Esophagus muscularis mucosa (tissue), 4 donors: Measurements from ENCODE around the gene RAPH1. TPM values are rescaled to one million over a fixed set of nuclear protein-coding genes. Genes with fewer than 3 reads are reported as not detected.
A peak's percentile ranks its signal among the peaks of the same experiment; 100 is the strongest.

ENCODE experiments used
- DNase-seq: peaks from one replicate; pipeline ENCODE4 v3.0.0-alpha.2; 2017; ENCODE audit errors: extremely low spot score
- H3K27ac ChIP-seq, 4 donors: fragments of 200-600 bp; sonication (generic); replicated peaks in 1 of 4; 1 replicate in 3 of 4; 2 replicates in 1 of 4; pipeline ENCODE4 v1.5.1; 2016 to 2019; ENCODE audit warnings: mild to moderate bottlenecking in 1 of 4
- H3K27me3 ChIP-seq, 4 donors: fragments of 200-600 bp; sonication (generic); one replicate each; pipeline versions ENCODE4 v1.5.1 to v1.6.0; 2016 to 2019
- H3K36me3 ChIP-seq, 4 donors: fragments of 200-600 bp; sonication (generic); one replicate each; pipeline ENCODE4 v1.5.1; 2016 to 2019
- H3K4me1 ChIP-seq, 4 donors: fragments of 200-600 bp; sonication (generic); one replicate each; pipeline ENCODE4 v1.5.1; 2016 to 2019
- H3K4me3 ChIP-seq, 4 donors: fragments of 200-600 bp; sonication (generic); 1 replicate in 2 of 4; 2 replicates in 2 of 4; pipeline ENCODE4 v1.5.1; 2016 to 2019; ENCODE audit warnings: mild to moderate bottlenecking in 4 of 4, moderate library complexity in 1 of 4
- H3K9me3 ChIP-seq, 4 donors: fragments of 200-600 bp; sonication (generic); 1 replicate in 3 of 4; 2 replicates in 1 of 4; pipeline ENCODE4 v1.5.1; 2016 to 2019
- EP300 ChIP-seq: sonication (generic); formaldehyde crosslinking; IDR thresholded peaks from one replicate; pipeline ENCODE4 v1.6.1; 2017; ENCODE audit warnings: antibody characterized with exemption
- POLR2A ChIP-seq: fragments of 450-650 bp; IDR thresholded peaks from one replicate; pipeline ENCODE4 v1.6.1; 2017; ENCODE audit warnings: antibody characterized with exemption, moderate library complexity, mild to moderate bottlenecking, low read depth
- POLR2AphosphoS5 ChIP-seq, 2 donors: sonication (generic); formaldehyde crosslinking; IDR thresholded peaks; one replicate each; pipeline ENCODE4 v1.6.1; 2017; ENCODE audit warnings: antibody characterized with exemption in 2 of 2
- WGBS: methylation state at CpG from one replicate; pipeline ENCODE4 v1.1.5; 2018; 5-methylcytosine and 5-hydroxymethylcytosine counted together
- intact Hi-C: fragments of 100-400 bp; cut with DNase I; formaldehyde crosslinking; loops from one replicate; pipeline ENCODE4 v1.15.1; 2023
- total RNA-seq, 4 donors: library from RNA; depleted of rRNA; stranded (reverse); fragments of >200 nt; gene quantifications; one replicate each; pipeline versions ENCODE4 v1.1.0 to v1.2.1, GENCODE V29; 2016
- TF ChIP-seq, protein P1 (sequence below), 3 experiments: fragments of 200-600 bp in 2 of 3; fragments of 450-650 bp in 1 of 3; sonication (generic) in 2 of 3; IDR thresholded peaks; one replicate each; pipeline ENCODE4 v1.5.1; 2017 to 2019; ENCODE audit warnings: antibody characterized with exemption in 3 of 3, mild to moderate bottlenecking in 2 of 3, moderate library complexity in 1 of 3

Gene RAPH1
- total RNA-seq, 4 donors from 2014 or later: 15.4 to 20.4 (median 18.2) TPM

DNA sequence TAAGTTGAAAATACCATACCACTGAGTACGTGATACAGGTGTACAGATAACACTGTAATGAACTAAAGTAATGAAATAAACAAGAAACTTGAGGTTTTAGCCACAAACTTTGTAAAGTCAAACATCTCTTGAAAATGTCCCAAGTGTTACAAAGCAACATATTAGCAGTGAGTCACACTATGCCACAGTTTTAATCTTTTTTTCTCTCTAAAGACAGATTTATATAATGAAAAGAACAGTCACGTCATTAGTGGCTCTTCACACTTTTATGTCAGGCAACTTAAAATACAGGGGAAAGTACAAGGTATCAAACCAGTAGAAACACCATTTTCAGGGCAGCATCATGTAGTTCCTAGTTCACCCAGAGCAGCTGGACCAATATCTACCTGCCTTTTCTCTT lies 42.1 kb downstream of the RAPH1 start:
- peaks cover 0 to 3% (median under 1%) of the 10 kb centered on the region in 4 donors for H3K4me1 ChIP-seq
- intact Hi-C loops: no loop called here
- WGBS: 93% methylated on average over 2 of the region's 2 CpGs
- H3K27ac ChIP-seq: no peak overlapping the region
- H3K27me3 ChIP-seq: no peaks in the 10 kb centered on the region
- H3K36me3 ChIP-seq: peaks cover 7 to 35% (median 18%) of the 10 kb centered on the region in 4 donors
- TF ChIP-seq POLR2AphosphoS5 (IDR thresholded peaks at IDR 0.05): no peak
- no peaks in the 10 kb centered on the region for H3K9me3 ChIP-seq
- H3K4me3 ChIP-seq: no peak overlapping the region
- DNase-seq: no peak

DNA sequence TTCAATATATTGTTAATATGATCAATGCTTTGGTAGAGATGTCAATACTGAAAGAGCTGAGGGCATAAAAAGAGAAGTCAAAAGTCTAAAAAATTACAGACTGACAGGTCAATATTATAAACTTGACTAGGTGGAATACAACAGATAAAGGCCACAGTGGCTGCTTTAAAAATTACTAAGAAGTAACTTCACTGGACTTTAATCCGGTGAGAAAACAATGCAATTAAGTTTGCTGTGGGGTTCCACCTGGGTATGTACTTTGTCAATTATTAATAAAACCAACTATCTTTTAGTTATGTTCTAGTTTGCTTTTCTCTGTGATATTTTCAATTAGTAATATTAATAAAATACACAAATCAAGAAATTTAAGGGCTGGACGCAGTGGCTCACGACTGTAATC lies 44.7 kb downstream of the RAPH1 start:
- 97% methylated on average over 3 of the region's 3 CpGs for WGBS
- DNase-seq: no peak
- Histone ChIP-seq H3K27me3 (no peaks in the 10 kb centered on the region), H3K27ac (no peak overlapping the region), H3K36me3 (peaks cover 7 to 38% (median 18%) of the 10 kb centered on the region in 4 donors), H3K9me3 (no peaks in the 10 kb centered on the region), H3K4me3 (no peak overlapping the region), H3K4me1 (no peaks in the 10 kb centered on the region)
- TF ChIP-seq EP300 (no peak), POLR2AphosphoS5 (IDR thresholded peaks at IDR 0.05) (no peak), POLR2A (no peak)
- TF ChIP-seq, protein P1, sequence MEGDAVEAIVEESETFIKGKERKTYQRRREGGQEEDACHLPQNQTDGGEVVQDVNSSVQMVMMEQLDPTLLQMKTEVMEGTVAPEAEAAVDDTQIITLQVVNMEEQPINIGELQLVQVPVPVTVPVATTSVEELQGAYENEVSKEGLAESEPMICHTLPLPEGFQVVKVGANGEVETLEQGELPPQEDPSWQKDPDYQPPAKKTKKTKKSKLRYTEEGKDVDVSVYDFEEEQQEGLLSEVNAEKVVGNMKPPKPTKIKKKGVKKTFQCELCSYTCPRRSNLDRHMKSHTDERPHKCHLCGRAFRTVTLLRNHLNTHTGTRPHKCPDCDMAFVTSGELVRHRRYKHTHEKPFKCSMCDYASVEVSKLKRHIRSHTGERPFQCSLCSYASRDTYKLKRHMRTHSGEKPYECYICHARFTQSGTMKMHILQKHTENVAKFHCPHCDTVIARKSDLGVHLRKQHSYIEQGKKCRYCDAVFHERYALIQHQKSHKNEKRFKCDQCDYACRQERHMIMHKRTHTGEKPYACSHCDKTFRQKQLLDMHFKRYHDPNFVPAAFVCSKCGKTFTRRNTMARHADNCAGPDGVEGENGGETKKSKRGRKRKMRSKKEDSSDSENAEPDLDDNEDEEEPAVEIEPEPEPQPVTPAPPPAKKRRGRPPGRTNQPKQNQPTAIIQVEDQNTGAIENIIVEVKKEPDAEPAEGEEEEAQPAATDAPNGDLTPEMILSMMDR (IDR thresholded peaks at IDR 0.05): no peak
- intact Hi-C loops: no loop called here

DNA sequence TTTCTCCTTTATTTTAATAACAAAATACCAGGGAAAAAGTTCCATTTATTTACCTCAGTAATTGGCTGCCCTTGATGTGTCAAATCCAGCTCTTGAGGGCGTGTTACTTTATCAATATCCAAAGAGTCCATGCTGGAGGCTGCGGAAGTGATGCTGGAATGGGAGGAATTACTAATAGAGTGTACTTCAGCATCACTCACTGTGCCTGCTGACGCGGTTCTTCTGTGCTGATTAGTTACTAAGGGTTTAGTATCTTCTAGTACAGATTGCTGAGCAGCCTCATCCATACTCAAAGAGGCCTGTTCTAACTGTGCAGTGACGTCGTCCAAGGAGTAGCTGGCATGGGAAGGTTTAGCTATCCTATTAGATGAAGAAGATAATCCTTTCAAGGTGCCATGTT lies 45.6 kb downstream of the RAPH1 start:
- WGBS: 89% methylated on average over 6 of the region's 6 CpGs
- intact Hi-C loops: loop anchor here (10.0 kb wide), 3 partner anchors 155 to 425 kb away; no protein-coding TSS in a partner anchor
- no peaks in the 10 kb centered on the region for H3K4me1 ChIP-seq
- H3K4me3 ChIP-seq: no peak overlapping the region
- H3K9me3 ChIP-seq: no peaks in the 10 kb centered on the region
- H3K27me3 ChIP-seq: no peaks in the 10 kb centered on the region
- H3K27ac ChIP-seq: no peak overlapping the region
- H3K36me3 ChIP-seq: peaks cover 7 to 43% (median 18%) of the 10 kb centered on the region in 4 donors
- TF ChIP-seq POLR2AphosphoS5 (IDR thresholded peaks at IDR 0.05) (no peak), POLR2A (no peak), EP300 (no peak)
- TF ChIP-seq, protein P1 (IDR thresholded peaks at IDR 0.05): no peak
- no peak for DNase-seq

DNA sequence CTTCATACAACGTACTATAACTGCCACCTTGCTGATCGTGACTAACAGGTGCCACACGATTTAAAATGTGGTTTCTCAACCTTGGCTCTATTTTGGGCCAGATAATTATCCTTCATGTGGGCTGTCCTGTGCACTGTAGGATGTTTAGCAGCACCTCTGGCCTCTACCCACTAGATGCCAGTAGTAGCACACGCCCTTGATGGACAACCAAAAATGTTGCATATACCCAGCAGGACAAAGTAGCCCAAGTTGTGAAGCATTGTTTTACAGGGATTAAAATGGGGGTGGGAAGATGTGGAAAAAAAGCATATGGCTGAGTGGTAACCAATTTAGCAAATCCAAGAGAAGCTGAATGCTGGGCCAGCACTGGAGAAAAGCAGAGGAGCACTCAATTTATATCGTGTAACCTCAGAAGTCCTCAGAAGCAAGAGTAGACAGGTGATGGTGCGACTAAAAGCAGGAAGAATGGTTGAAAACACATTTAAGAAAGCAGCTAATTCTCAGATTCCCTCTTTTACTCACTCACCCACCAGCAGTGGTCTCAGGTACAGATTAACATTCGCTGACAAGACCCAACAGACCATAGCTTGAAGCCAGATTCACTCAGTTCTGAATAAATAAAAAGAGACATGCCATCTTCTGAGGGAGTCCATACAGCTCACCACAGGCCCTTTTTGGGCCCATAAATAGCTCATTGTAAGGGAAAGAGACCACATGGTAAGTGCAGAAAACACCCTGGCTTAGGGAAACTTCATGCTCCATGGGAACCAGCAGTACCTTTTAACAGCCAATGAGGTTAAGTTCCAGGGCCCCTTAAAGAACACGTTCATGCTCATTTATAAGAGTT lies 50.6 kb downstream of the RAPH1 start:
- Histone ChIP-seq H3K27ac (no peak overlapping the region), H3K4me1 (no peaks in the 10 kb centered on the region), H3K4me3 (no peak overlapping the region), H3K9me3 (no peaks in the 10 kb centered on the region), H3K27me3 (no peaks in the 10 kb centered on the region), H3K36me3 (peaks cover 6 to 40% (median 10%) of the 10 kb centered on the region in 4 donors)
- 87% methylated on average over 8 of the region's 8 CpGs for WGBS
- intact Hi-C loops: loop anchor here (10.0 kb wide), 3 partner anchors 160 to 430 kb away; no protein-coding TSS in a partner anchor
- TF ChIP-seq EP300 (no peak), POLR2AphosphoS5 (IDR thresholded peaks at IDR 0.05) (no peak)
- TF ChIP-seq, protein P1 (IDR thresholded peaks at IDR 0.05): peak; percentile 50 to 66 (median 61)
- DNase-seq: no peak

DNA sequence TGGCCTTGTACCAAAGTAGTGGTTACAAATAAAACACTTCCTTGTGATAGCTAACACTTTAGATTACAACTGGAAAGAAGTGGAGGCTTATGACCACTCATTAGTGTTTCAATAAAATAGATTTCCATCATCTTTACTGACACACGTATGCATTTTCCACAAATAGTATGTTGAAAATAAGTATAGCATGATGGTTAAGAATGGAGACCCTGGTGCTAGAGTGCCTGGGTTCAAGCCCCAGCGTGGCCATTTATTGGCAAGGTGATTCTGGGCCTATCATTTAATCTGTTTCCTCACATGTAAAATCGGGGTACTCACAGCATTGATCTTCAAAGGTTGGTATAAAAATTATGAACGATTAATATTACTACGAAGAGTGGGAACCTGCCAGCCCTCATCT lies 54.5 kb downstream of the RAPH1 start:
- DNase-seq: no peak
- WGBS: 94% methylated on average over 5 of the region's 5 CpGs
- no peak for TF ChIP-seq POLR2A
- no peak for TF ChIP-seq EP300
- TF ChIP-seq, protein P1 (IDR thresholded peaks at IDR 0.05): no peak
- TF ChIP-seq POLR2AphosphoS5 (IDR thresholded peaks at IDR 0.05): no peak
- peaks cover 0 to 28% (median 8%) of the 10 kb centered on the region in 4 donors for H3K36me3 ChIP-seq
- intact Hi-C loops: loop anchor here (10.0 kb wide), 3 partner anchors 164 to 434 kb away; no protein-coding TSS in a partner anchor
- no peaks in the 10 kb centered on the region for H3K9me3 ChIP-seq
- no peaks in the 10 kb centered on the region for H3K4me1 ChIP-seq
- H3K27me3 ChIP-seq: no peaks in the 10 kb centered on the region
- H3K4me3 ChIP-seq: no peak overlapping the region
- H3K27ac ChIP-seq: no peak overlapping the region
